ENCODE measurements around the gene RCE1. TPM values are rescaled to one million over a fixed set of nuclear protein-coding genes. Genes with fewer than 3 reads are reported as not detected.

Gene RCE1
- total and polyA plus RNA-seq, 2 experiments from 2014 or later = 19.8 to 41.4 TPM

- no peak overlapping the region for H3K4me3 ChIP-seq
- DNase-seq (ENCODE audit: low spot score) = peak; percentile 76
- H3K4me2 ChIP-seq = no peak overlapping the region
- peak; percentile 37 for TF ChIP-seq CTCF (IDR thresholded peaks at IDR 0.05; ENCODE audit: poor library complexity)
- TF ChIP-seq EZH2phosphoT487 (IDR thresholded peaks at IDR 0.05; ENCODE audit: low read depth, severe bottlenecking, unreplicated experiment) = no peak
- H2AFZ ChIP-seq = no peak overlapping the region
- 53% methylated on average over 27 of the region's 27 CpGs for WGBS (ENCODE audit: low lambda C conversion rate, missing lambda C conversion rate)
- no peaks in the 10 kb centered on the region for H3K9me3 ChIP-seq (ENCODE audit: low read depth)
- no peaks in the 10 kb centered on the region for H3K27me3 ChIP-seq
- no peaks in the 10 kb centered on the region for H3K4me1 ChIP-seq (ENCODE audit: insufficient read depth)
- H4K20me1 ChIP-seq (ENCODE audit: insufficient read depth, poor library complexity, severe bottlenecking) = no peaks in the 10 kb centered on the region
- H3K79me2 ChIP-seq = no peaks in the 10 kb centered on the region
- H3K9me2 ChIP-seq (replicated peaks; ENCODE audit: insufficient read depth) = no peaks in the 10 kb centered on the region
- no peaks in the 10 kb centered on the region for H3K36me3 ChIP-seq (replicated peaks; ENCODE audit: insufficient read depth, low read depth)
- H3K27ac ChIP-seq = no peak overlapping the region
Measured at GRCh38 chr11:66868726-66869566, 25.7 kb downstream of the RCE1 start.

- WGBS (ENCODE audit: low lambda C conversion rate, missing lambda C conversion rate) = 94% methylated on average over 9 of the region's 9 CpGs
- H4K20me1 ChIP-seq (ENCODE audit: insufficient read depth, poor library complexity, severe bottlenecking) = no peaks in the 10 kb centered on the region
- no peaks in the 10 kb centered on the region for H3K79me2 ChIP-seq
- no peaks in the 10 kb centered on the region for H3K27me3 ChIP-seq
- no peak for TF ChIP-seq CTCF (IDR thresholded peaks at IDR 0.05; ENCODE audit: poor library complexity)
- TF ChIP-seq EZH2 (IDR thresholded peaks at IDR 0.05; ENCODE audit: borderline replicate concordance) = no peak
- TF ChIP-seq EZH2phosphoT487 (IDR thresholded peaks at IDR 0.05; ENCODE audit: low read depth, severe bottlenecking, unreplicated experiment) = no peak
- no peaks in the 10 kb centered on the region for H3K9me2 ChIP-seq (replicated peaks; ENCODE audit: insufficient read depth)
- H3K4me2 ChIP-seq = no peak overlapping the region
- no peak overlapping the region for H3K4me3 ChIP-seq
- no peak overlapping the region for H3K27ac ChIP-seq
- H3K9me3 ChIP-seq (ENCODE audit: low read depth) = no peaks in the 10 kb centered on the region
- DNase-seq (ENCODE audit: low spot score) = no peak
- no peaks in the 10 kb centered on the region for H3K4me1 ChIP-seq (ENCODE audit: insufficient read depth)
- H2AFZ ChIP-seq = no peak overlapping the region
- H3K36me3 ChIP-seq (replicated peaks; ENCODE audit: insufficient read depth, low read depth) = no peaks in the 10 kb centered on the region
Measured at GRCh38 chr11:66869567-66869870, 26.3 kb downstream of the RCE1 start.

- no peaks in the 10 kb centered on the region for H3K9me3 ChIP-seq (ENCODE audit: low read depth)
- no peak overlapping the region for H2AFZ ChIP-seq
- WGBS (ENCODE audit: low lambda C conversion rate, missing lambda C conversion rate) = 98% methylated on average over 16 of the region's 16 CpGs
- no peak overlapping the region for H3K4me2 ChIP-seq
- TF ChIP-seq CTCF (IDR thresholded peaks at IDR 0.05; ENCODE audit: poor library complexity) (no peak), EZH2 (IDR thresholded peaks at IDR 0.05; ENCODE audit: borderline replicate concordance) (no peak), EZH2phosphoT487 (IDR thresholded peaks at IDR 0.05; ENCODE audit: low read depth, severe bottlenecking, unreplicated experiment) (no peak)
- no peaks in the 10 kb centered on the region for H3K36me3 ChIP-seq (replicated peaks; ENCODE audit: insufficient read depth, low read depth)
- H3K27ac ChIP-seq = no peak overlapping the region
- no peaks in the 10 kb centered on the region for H3K4me1 ChIP-seq (ENCODE audit: insufficient read depth)
- no peaks in the 10 kb centered on the region for H3K9me2 ChIP-seq (replicated peaks; ENCODE audit: insufficient read depth)
- no peak for DNase-seq (ENCODE audit: low spot score)
- H3K27me3 ChIP-seq = no peaks in the 10 kb centered on the region
- H3K79me2 ChIP-seq = no peaks in the 10 kb centered on the region
- no peaks in the 10 kb centered on the region for H4K20me1 ChIP-seq (ENCODE audit: insufficient read depth, poor library complexity, severe bottlenecking)
- no peak overlapping the region for H3K4me3 ChIP-seq
Measured at GRCh38 chr11:66870131-66870530, 26.9 kb downstream of the RCE1 start.
